ENCODE measurements around the gene IDI2.
"Not testable (repeated sequence)": the region's sequence is repeated elsewhere in the genome, so short reads cannot be mapped to it uniquely, and the experiment has no call there.

The IDI2 gene

GRCh38 chr10:1025683-1026082 lies at the start of gene IDI2:
Gene IDI2 (minus strand): TSS chr10:1025859. CDS start chr10:1024723, 1,136 bp downstream.
- DNase-seq: no peak

- DNase-seq: peak; percentile 12
Measured at GRCh38 chr10:1074748-1075308, 49.2 kb upstream of the IDI2 start.

- DNase-seq: no peak
Measured at GRCh38 chr10:1074052-1074747, 48.5 kb upstream of the IDI2 start.

GRCh38 chr10:1070919-1071318 lies 45.3 kb upstream of the IDI2 start:
- no peak for DNase-seq

- no peak for DNase-seq
Measured at GRCh38 chr10:1068380-1069361, 43.0 kb upstream of the IDI2 start.

GRCh38 chr10:1066734-1067133 lies 41.1 kb upstream of the IDI2 start:
- not testable (repeated sequence) for DNase-seq

- no peak for DNase-seq
Measured at GRCh38 chr10:1064964-1065247, 39.2 kb upstream of the IDI2 start.

- DNase-seq: no peak
Measured at GRCh38 chr10:1063232-1063865, 37.7 kb upstream of the IDI2 start.

GRCh38 chr10:1061930-1062774 lies 36.5 kb upstream of the IDI2 start:
- DNase-seq: no peak

GRCh38 chr10:1059902-1060301 lies 34.2 kb upstream of the IDI2 start:
- DNase-seq: no peak

- DNase-seq: peak; percentile 37
Measured at GRCh38 chr10:1058017-1058416, 32.4 kb upstream of the IDI2 start.

- peak; percentile 64 for DNase-seq
Measured at GRCh38 chr10:1057106-1057657, 31.5 kb upstream of the IDI2 start.

GRCh38 chr10:1056326-1057105 lies 30.9 kb upstream of the IDI2 start, which contains the start of gene WDR37:
Gene WDR37 (plus strand): TSS chr10:1056385. CDS start chr10:1072156, 15,771 bp downstream.
- DNase-seq: peak; percentile 89

- DNase-seq: no peak
Measured at GRCh38 chr10:1054684-1055083, 29.0 kb upstream of the IDI2 start.

GRCh38 chr10:1050554-1050953 lies 24.9 kb upstream of the IDI2 start:
- peak; percentile 41 for DNase-seq

GRCh38 chr10:1050145-1050544 lies 24.5 kb upstream of the IDI2 start:
- peak; percentile 77 for DNase-seq

GRCh38 chr10:1049425-1049958 lies 23.8 kb upstream of the IDI2 start:
- no peak for DNase-seq

GRCh38 chr10:1048732-1049424 lies 23.2 kb upstream of the IDI2 start, which contains the start of gene IDI1:
Gene IDI1 (minus strand): TSS chr10:1049119. CDS start chr10:1049003, 116 bp downstream.
- peak; percentile 100 for DNase-seq

GRCh38 chr10:1048349-1048731 lies 22.7 kb upstream of the IDI2 start:
- no peak for DNase-seq

GRCh38 chr10:1047937-1048336 lies 22.3 kb upstream of the IDI2 start:
- peak; percentile 31 for DNase-seq
